ENCODE measurements around the gene VWA8. TPM values are rescaled to one million over a fixed set of nuclear protein-coding genes. Genes with fewer than 3 reads are reported as not detected.

The VWA8 gene
- total and polyA plus RNA-seq, 10 donors: 2.7 to 33.6 (median 18.3) TPM

DNA sequence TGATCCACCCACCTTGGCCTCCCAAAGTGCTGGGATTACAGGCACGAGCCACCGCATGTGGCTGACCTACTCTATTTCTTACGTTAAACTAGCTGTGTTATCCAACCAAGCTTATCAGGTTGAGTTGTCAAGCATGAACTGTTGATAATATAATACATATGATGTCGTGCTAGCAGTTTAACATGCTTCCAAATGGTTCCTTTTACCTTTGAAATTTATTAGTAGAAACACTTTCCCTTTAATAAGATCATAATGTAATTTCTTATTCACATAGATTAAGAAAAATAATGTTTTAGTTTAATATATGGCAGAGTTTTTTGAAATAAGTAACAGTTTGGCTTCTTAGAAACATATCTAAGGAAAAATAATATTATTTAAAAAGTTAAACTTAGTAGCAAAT, 34.4 kb upstream of the VWA8 start:
- Histone ChIP-seq H3K36me3 (no peaks in the 10 kb centered on the region), H3K4me1 (no peaks in the 10 kb centered on the region), H3K27me3 (replicated peaks in 1 of 7) (no peaks in the 10 kb centered on the region), H3K9me3 (no peaks in the 10 kb centered on the region), H3K4me3 (no peak overlapping the region), H3K27ac (no peak overlapping the region)
- 90 to 92% (median 91%) methylated on average over 4 of the region's 4 CpGs for WGBS, 5 donors
- intact Hi-C loops (cut with DNase I; ENCODE audit: low total_unique reads): no loop called here
- DNase-seq: no peak
- TF ChIP-seq, protein P1, sequence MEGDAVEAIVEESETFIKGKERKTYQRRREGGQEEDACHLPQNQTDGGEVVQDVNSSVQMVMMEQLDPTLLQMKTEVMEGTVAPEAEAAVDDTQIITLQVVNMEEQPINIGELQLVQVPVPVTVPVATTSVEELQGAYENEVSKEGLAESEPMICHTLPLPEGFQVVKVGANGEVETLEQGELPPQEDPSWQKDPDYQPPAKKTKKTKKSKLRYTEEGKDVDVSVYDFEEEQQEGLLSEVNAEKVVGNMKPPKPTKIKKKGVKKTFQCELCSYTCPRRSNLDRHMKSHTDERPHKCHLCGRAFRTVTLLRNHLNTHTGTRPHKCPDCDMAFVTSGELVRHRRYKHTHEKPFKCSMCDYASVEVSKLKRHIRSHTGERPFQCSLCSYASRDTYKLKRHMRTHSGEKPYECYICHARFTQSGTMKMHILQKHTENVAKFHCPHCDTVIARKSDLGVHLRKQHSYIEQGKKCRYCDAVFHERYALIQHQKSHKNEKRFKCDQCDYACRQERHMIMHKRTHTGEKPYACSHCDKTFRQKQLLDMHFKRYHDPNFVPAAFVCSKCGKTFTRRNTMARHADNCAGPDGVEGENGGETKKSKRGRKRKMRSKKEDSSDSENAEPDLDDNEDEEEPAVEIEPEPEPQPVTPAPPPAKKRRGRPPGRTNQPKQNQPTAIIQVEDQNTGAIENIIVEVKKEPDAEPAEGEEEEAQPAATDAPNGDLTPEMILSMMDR (IDR thresholded peaks at IDR 0.05 in 8 of 11, conservative IDR thresholded peaks at IDR 0.05 in 3 of 11): no peak
- no peak for TF ChIP-seq POLR2A (IDR thresholded peaks at IDR 0.05)
- no peak for TF ChIP-seq POLR2AphosphoS5 (IDR thresholded peaks at IDR 0.05)

DNA sequence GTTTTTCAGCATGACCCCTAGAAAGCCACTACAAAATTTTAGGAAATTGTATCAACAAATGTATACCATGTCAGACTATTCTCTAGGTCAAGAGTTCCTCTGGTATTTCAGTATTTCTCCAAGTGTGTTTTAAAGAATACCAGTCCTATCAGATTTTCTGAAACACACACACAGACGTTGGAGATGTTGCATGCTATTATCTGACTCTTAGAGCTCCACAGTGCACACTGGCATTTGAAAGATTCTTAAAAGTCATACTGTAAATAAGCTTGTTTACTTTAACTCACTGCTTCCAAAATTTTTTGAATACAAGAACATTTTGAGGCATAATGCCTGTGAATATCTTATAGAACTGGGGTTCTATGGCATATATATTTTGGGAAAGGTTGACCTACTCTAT, 33.8 kb upstream of the VWA8 start:
- WGBS, 5 donors: 80 to 88% (median 86%) methylated on average over 1 of the region's 1 CpG
- Histone ChIP-seq H3K27me3 (replicated peaks in 1 of 7) (peaks cover 0 to 2% (median 0%) of the 10 kb centered on the region in 7 donors), H3K9me3 (no peaks in the 10 kb centered on the region), H3K27ac (no peak overlapping the region), H3K4me1 (no peaks in the 10 kb centered on the region), H3K4me3 (no peak overlapping the region), H3K36me3 (no peaks in the 10 kb centered on the region)
- no peak for DNase-seq
- TF ChIP-seq POLR2A (IDR thresholded peaks at IDR 0.05) (no peak), POLR2AphosphoS5 (IDR thresholded peaks at IDR 0.05) (no peak)
- TF ChIP-seq, protein P1 (IDR thresholded peaks at IDR 0.05 in 8 of 11, conservative IDR thresholded peaks at IDR 0.05 in 3 of 11): no peak
- intact Hi-C loops (cut with DNase I; ENCODE audit: low total_unique reads): no loop called here

DNA sequence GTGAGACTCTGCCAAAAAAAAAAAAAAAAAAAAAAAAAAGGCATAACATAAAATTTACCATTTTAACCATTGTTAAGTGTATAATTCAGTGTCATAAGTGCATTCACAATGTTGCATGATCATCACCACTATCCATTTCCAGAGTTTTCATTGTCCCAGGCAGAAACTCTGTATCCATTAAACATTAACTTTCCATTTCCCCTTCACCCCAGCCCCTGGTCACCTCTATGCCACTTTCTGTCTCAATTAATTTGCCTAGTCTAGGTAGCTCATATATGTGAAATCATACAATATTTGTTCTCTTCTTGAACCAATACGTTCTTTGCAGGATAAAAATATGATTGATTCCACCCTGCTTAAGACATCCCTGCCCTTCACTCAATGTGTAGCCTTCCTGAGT, 31.0 kb upstream of the VWA8 start:
- no peaks in the 10 kb centered on the region for H3K4me1 ChIP-seq
- WGBS, 5 donors: 68 to 91% (median 83%) methylated on average over 1 of the region's 1 CpG
- H3K9me3 ChIP-seq: no peaks in the 10 kb centered on the region
- no peaks in the 10 kb centered on the region for H3K36me3 ChIP-seq
- no peak for TF ChIP-seq POLR2AphosphoS5 (IDR thresholded peaks at IDR 0.05)
- TF ChIP-seq POLR2A (IDR thresholded peaks at IDR 0.05): no peak
- TF ChIP-seq, protein P1 (IDR thresholded peaks at IDR 0.05 in 8 of 11, conservative IDR thresholded peaks at IDR 0.05 in 3 of 11): no peak
- DNase-seq: no peak
- peaks cover 0 to 5% (median 0%) of the 10 kb centered on the region in 7 donors for H3K27me3 ChIP-seq (replicated peaks in 1 of 7)
- no peak overlapping the region for H3K27ac ChIP-seq
- intact Hi-C loops (cut with DNase I; ENCODE audit: low total_unique reads): no loop called here
- H3K4me3 ChIP-seq: no peak overlapping the region

DNA sequence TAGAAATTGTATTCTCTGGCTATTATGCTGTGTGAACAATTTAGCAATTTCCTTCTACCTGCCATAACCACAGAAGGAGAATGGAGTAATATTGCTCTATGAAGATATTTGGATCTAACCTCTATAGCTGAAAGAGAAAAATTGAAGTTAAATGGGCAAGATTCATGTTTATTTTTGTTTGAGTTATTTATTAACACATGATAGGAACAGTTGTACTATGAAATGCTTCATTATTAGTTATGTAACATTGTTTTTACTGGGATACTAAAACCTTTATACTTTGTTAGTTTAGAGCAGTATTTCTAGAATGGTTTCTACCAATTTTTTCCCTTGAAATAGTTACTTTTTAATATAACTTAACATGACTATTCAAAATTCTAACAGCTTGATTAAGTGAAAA, 27.3 kb upstream of the VWA8 start:
- Histone ChIP-seq H3K4me1 (no peaks in the 10 kb centered on the region), H3K4me3 (no peak overlapping the region), H3K9me3 (no peaks in the 10 kb centered on the region), H3K36me3 (no peaks in the 10 kb centered on the region), H3K27me3 (replicated peaks in 1 of 7) (peaks cover 0 to 10% (median 0%) of the 10 kb centered on the region in 7 donors), H3K27ac (no peak overlapping the region)
- DNase-seq: no peak
- TF ChIP-seq, protein P1 (IDR thresholded peaks at IDR 0.05 in 8 of 11, conservative IDR thresholded peaks at IDR 0.05 in 3 of 11): no peak
- TF ChIP-seq POLR2A (IDR thresholded peaks at IDR 0.05): no peak
- TF ChIP-seq POLR2AphosphoS5 (IDR thresholded peaks at IDR 0.05): no peak
- intact Hi-C loops (cut with DNase I; ENCODE audit: low total_unique reads): no loop called here
